Measurements from ENCODE around the gene STAT4. TPM values are rescaled to one million over a fixed set of nuclear protein-coding genes. Genes with fewer than 3 reads are reported as not detected.
A peak's percentile ranks its signal among the peaks of the same experiment; 100 is the strongest.

The STAT4 gene
- total RNA-seq, 1 donor from 2014 or later: 8.0 TPM

DNA sequence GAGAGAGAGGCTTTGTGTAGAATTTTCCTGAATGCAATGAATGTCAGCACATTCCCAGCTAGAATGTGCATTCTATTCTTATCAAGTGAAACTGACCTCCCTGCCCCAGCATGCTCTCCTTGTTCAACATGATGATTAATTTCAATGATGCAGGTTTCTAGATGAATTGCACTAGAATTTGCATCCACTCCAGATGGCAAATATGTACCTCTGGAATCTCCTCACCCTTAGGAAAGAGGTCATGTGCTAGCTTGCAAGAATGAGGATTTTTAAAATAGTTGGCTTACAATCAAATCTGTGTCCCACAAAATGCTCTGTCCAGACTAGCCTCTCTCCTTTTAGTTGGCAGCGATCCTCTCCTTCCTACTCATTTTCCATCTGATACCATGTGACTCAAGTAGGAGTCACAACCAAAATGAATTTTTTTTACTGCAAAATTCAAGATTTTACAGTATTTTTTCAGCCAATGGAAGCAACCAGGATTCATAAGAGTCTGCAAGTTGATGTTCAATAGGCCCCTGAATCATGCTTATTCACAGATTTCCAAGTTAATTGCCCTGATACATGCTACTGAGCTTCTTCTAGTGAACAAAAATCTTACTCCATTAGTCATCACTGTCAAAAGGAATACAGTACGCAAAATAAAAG lies 21.0 kb upstream of the STAT4 start:
- ATAC-seq (peak; percentile 76), DNase-seq (no peak)
- TF ChIP-seq, protein P1, sequence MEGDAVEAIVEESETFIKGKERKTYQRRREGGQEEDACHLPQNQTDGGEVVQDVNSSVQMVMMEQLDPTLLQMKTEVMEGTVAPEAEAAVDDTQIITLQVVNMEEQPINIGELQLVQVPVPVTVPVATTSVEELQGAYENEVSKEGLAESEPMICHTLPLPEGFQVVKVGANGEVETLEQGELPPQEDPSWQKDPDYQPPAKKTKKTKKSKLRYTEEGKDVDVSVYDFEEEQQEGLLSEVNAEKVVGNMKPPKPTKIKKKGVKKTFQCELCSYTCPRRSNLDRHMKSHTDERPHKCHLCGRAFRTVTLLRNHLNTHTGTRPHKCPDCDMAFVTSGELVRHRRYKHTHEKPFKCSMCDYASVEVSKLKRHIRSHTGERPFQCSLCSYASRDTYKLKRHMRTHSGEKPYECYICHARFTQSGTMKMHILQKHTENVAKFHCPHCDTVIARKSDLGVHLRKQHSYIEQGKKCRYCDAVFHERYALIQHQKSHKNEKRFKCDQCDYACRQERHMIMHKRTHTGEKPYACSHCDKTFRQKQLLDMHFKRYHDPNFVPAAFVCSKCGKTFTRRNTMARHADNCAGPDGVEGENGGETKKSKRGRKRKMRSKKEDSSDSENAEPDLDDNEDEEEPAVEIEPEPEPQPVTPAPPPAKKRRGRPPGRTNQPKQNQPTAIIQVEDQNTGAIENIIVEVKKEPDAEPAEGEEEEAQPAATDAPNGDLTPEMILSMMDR (IDR thresholded peaks at IDR 0.05): no peak
- Histone ChIP-seq H3K4me3 (no peak overlapping the region), H3K27me3 (no peaks in the 10 kb centered on the region), H3K9me3 (no peaks in the 10 kb centered on the region), H3K4me1 (peaks cover 31% of the 10 kb centered on the region), H3K36me3 (no peaks in the 10 kb centered on the region), H3K27ac (no peak overlapping the region)
- intact Hi-C loops (cut with DNase I): no loop called here

DNA sequence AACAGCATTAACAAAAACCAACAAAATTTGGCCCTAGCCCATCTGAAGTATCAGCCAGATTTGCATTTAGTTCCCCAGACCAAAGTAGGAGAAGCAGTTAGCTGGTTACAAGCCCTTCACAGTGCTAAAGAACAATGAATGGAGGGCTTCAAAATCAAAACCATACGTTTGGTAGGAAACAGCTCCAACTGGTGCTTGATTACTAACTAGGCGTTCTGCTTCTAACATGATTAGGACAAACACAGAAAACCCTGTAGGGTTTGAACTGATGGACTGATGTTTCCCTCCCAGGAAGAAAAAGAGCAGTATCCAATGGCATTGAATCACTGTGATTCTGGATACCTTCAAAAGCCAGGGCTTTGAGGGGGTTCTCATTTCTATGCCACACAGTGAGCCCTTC lies 20.5 kb upstream of the STAT4 start:
- no peak overlapping the region for H3K4me3 ChIP-seq
- no peaks in the 10 kb centered on the region for H3K9me3 ChIP-seq
- TF ChIP-seq, protein P1 (IDR thresholded peaks at IDR 0.05): no peak
- DNase-seq (no peak), ATAC-seq (no peak)
- H3K36me3 ChIP-seq: no peaks in the 10 kb centered on the region
- H3K4me1 ChIP-seq: peaks cover 36% of the 10 kb centered on the region
- H3K27me3 ChIP-seq: no peaks in the 10 kb centered on the region
- intact Hi-C loops (cut with DNase I): no loop called here
- peak overlapping the region; percentile 4 for H3K27ac ChIP-seq

DNA sequence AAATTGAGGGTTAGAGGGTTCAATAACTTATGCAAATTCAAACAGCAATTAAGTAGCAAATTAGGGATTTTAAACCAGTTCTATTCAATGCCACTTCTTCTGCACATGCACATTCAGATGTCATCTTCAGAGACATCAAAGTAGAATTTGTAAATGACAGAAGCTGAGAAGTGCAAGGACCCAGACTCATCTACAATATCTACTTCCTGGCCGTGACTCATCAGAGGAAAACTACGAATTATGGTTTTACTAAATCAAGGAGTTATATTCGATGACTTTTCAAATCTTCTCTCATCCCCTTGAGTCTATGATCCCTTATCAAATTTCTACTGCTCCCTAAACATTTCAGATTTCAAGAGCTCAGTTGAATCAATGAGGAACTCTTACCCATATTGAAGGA lies 20.0 kb upstream of the STAT4 start:
- H3K4me1 ChIP-seq: peaks cover 40% of the 10 kb centered on the region
- H3K27me3 ChIP-seq: no peaks in the 10 kb centered on the region
- TF ChIP-seq, protein P1 (IDR thresholded peaks at IDR 0.05): no peak
- no peaks in the 10 kb centered on the region for H3K9me3 ChIP-seq
- H3K4me3 ChIP-seq: no peak overlapping the region
- DNase-seq: no peak
- intact Hi-C loops (cut with DNase I): no loop called here
- H3K27ac ChIP-seq: peak overlapping the region; percentile 4
- no peaks in the 10 kb centered on the region for H3K36me3 ChIP-seq
- no peak for ATAC-seq

DNA sequence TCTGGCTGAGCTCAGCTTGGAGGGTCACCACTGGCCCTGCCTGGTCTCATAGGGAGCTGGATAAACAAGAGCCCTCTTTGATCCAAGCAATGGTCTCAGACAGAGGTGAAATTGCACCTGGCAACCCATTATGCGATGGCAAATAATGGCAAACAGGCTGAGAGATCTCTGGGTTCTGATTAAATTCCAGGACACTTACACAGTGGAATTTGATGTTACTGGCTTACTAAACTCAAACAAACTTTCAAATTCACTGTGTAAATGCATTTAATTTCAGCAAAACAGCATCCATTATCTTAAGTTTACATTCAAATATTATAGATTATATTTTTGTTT lies 19.5 kb upstream of the STAT4 start:
- Histone ChIP-seq H3K4me1 (peaks cover 45% of the 10 kb centered on the region), H3K4me3 (no peak overlapping the region), H3K9me3 (no peaks in the 10 kb centered on the region), H3K27me3 (no peaks in the 10 kb centered on the region), H3K36me3 (no peaks in the 10 kb centered on the region), H3K27ac (no peak overlapping the region)
- TF ChIP-seq, protein P1 (IDR thresholded peaks at IDR 0.05): no peak
- intact Hi-C loops (cut with DNase I): no loop called here
- DNase-seq (no peak), ATAC-seq (peak; percentile 9)

DNA sequence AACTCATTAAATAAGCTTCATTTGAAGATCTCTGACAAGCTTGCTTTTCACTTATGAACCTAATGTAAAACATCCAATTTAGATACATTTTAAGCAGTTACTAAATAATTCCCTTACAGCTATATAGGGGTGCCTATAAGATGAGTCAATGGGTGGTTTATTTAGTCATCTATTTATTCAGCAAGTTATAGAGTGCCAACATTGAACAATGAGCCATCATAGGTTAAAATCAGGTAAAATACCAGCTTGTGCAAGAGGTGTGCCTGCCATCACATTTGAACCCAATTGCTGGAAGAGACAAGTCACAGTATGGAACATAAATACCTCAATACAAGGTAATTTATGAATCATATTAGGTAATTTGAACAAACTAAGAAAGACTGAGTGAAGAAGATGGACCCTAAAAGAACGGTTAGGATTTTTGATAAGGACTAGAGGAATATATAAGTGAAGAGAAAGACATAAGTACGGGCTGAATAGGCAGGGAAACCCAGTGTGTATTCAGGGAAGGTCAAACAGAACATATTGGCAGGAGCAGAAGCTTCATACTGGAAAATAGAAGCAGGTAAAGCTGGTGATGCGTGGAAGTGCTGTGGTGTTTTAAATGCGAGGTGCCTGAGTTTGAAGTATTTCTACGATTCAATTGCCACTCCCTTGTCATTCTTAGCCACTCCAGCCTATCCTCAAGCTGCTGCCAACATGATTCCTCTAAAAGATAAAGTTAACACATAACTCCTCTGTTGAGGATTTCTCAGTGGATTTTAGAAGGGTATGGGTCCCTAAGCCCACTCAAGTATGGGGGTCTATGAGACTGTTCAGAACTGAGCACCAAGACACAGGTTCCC lies 18.9 kb upstream of the STAT4 start:
- ATAC-seq (no peak), DNase-seq (no peak)
- Histone ChIP-seq H3K9me3 (no peaks in the 10 kb centered on the region), H3K27me3 (no peaks in the 10 kb centered on the region), H3K27ac (no peak overlapping the region), H3K4me1 (peaks cover 47% of the 10 kb centered on the region), H3K36me3 (no peaks in the 10 kb centered on the region), H3K4me3 (no peak overlapping the region)
- TF ChIP-seq, protein P1 (IDR thresholded peaks at IDR 0.05): no peak
- intact Hi-C loops (cut with DNase I): loop anchor here (10.0 kb wide), 1 partner anchor 335 kb away; no protein-coding TSS in a partner anchor
